ENCODE measurements around the gene HADHB.

DNA sequence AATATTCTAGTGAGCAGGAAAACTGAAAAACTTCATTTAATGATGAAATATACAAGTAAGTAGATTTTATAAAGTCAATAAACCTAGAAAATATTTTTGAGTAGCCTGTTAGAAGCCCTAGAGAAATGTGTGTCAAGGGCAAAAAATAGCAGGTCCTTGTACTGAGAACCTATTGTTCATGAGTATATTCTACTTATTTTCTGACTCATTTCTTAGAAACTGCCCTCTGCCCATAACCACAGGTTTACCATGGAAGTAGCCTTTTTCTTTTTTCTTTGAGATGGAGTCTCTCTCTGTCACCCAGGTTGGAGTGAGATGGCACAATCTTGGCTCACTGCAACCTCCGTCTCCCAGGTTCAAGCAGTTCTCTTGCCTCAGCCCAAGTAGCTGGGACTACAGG, 81.8 kb downstream of the HADHB start:
- TF ChIP-seq, protein P1, sequence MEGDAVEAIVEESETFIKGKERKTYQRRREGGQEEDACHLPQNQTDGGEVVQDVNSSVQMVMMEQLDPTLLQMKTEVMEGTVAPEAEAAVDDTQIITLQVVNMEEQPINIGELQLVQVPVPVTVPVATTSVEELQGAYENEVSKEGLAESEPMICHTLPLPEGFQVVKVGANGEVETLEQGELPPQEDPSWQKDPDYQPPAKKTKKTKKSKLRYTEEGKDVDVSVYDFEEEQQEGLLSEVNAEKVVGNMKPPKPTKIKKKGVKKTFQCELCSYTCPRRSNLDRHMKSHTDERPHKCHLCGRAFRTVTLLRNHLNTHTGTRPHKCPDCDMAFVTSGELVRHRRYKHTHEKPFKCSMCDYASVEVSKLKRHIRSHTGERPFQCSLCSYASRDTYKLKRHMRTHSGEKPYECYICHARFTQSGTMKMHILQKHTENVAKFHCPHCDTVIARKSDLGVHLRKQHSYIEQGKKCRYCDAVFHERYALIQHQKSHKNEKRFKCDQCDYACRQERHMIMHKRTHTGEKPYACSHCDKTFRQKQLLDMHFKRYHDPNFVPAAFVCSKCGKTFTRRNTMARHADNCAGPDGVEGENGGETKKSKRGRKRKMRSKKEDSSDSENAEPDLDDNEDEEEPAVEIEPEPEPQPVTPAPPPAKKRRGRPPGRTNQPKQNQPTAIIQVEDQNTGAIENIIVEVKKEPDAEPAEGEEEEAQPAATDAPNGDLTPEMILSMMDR (IDR thresholded peaks at IDR 0.05 in 2 of 3, conservative IDR thresholded peaks at IDR 0.05 in 1 of 3; ENCODE audit: borderline replicate concordance in 1 of 3, insufficient read depth in 1 of 3, low read depth in 2 of 3, low read length in 2 of 3): no peak
- TF ChIP-seq SP1 (IDR thresholded peaks at IDR 0.05; ENCODE audit: low read depth): no peak
- TF ChIP-seq, protein P2, sequence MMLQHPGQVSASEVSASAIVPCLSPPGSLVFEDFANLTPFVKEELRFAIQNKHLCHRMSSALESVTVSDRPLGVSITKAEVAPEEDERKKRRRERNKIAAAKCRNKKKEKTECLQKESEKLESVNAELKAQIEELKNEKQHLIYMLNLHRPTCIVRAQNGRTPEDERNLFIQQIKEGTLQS (IDR thresholded peaks at IDR 0.05): no peak
- TF ChIP-seq POLR2A (IDR thresholded peaks at IDR 0.05; ENCODE audit: borderline replicate concordance, extremely low read depth, insufficient read depth, insufficient read length): no peak
- TF ChIP-seq SIN3A (IDR thresholded peaks at IDR 0.05; ENCODE audit: low read depth): no peak
- no peak for TF ChIP-seq YY1 (IDR thresholded peaks at IDR 0.05; ENCODE audit: extremely low read depth, insufficient replicate concordance, low read depth, low read length)
- no peak for TF ChIP-seq ZNF274 (IDR thresholded peaks at IDR 0.05; ENCODE audit: low read depth, low read length)
- no peak for TF ChIP-seq RAD21 (IDR thresholded peaks at IDR 0.05; ENCODE audit: low read depth)
- no peak for TF ChIP-seq POLR2AphosphoS5 (IDR thresholded peaks at IDR 0.05; ENCODE audit: low read depth, low read length)

Data from HCT116 (cell line).